ENCODE results near the gene SPINK7.

DNA sequence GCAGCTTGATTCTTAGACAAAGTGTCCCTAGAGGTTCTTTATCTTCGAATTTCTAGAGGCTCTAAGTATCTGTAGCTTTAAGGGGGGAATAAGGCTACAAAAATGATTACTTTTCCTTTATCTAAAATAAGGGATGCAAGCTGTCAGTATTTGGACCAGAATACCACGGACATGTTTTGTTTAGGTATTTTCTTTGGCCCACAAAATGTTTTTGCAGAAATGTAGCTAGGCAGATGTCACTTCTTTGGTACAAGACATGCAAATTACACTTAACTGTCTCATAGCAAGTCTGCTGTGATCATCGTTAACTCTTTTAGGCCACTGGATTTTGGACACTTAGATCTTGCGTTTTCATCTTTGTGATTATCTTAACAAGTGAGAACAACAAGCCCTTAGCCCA, 2.5 kb downstream of the SPINK7 start:
- TF ChIP-seq, protein P1, sequence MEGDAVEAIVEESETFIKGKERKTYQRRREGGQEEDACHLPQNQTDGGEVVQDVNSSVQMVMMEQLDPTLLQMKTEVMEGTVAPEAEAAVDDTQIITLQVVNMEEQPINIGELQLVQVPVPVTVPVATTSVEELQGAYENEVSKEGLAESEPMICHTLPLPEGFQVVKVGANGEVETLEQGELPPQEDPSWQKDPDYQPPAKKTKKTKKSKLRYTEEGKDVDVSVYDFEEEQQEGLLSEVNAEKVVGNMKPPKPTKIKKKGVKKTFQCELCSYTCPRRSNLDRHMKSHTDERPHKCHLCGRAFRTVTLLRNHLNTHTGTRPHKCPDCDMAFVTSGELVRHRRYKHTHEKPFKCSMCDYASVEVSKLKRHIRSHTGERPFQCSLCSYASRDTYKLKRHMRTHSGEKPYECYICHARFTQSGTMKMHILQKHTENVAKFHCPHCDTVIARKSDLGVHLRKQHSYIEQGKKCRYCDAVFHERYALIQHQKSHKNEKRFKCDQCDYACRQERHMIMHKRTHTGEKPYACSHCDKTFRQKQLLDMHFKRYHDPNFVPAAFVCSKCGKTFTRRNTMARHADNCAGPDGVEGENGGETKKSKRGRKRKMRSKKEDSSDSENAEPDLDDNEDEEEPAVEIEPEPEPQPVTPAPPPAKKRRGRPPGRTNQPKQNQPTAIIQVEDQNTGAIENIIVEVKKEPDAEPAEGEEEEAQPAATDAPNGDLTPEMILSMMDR (conservative IDR thresholded peaks at IDR 0.05), result no peak
- no peak for TF ChIP-seq EZH2 (IDR thresholded peaks at IDR 0.05; ENCODE audit: low read depth)
